HL-60 (cell line): ENCODE measurements around the gene RAB8B.

Experiments used
- TF ChIP-seq, protein P1 (sequence below): IDR thresholded peaks from 2 replicates; pipeline ENCODE4 v1.6.1; 2012; ENCODE audit warnings: low read depth; ENCODE audit not compliant: insufficient replicate concordance
- TF ChIP-seq, protein P2 (sequence below): IDR thresholded peaks from one replicate; pipeline ENCODE4 v1.5.1; 2011; ENCODE audit warnings: low read length, control low read depth, inconsistent platforms; ENCODE audit not compliant: insufficient read depth

DNA sequence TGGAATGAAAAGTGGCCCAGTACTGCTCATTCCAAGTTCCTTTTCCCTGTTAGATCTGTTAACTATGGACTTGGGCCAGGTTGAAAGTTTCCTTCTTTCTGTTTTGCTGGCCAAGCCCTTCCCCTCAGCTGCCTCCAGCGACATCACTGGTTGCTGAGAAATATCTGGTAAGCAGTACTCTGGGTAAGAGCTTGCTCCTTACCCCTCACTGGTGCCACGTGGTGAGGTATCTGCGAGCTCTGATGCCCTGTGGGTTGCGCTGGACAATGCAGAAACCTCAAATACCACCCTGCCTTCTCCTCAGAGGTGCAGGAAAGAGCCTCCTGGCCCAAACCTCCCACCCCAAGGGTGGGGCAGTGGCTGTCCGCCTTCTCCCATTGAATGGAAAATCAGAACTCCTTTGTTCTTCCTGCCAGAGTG, 45.1 kb downstream of the RAB8B start:
- TF ChIP-seq, protein P1, sequence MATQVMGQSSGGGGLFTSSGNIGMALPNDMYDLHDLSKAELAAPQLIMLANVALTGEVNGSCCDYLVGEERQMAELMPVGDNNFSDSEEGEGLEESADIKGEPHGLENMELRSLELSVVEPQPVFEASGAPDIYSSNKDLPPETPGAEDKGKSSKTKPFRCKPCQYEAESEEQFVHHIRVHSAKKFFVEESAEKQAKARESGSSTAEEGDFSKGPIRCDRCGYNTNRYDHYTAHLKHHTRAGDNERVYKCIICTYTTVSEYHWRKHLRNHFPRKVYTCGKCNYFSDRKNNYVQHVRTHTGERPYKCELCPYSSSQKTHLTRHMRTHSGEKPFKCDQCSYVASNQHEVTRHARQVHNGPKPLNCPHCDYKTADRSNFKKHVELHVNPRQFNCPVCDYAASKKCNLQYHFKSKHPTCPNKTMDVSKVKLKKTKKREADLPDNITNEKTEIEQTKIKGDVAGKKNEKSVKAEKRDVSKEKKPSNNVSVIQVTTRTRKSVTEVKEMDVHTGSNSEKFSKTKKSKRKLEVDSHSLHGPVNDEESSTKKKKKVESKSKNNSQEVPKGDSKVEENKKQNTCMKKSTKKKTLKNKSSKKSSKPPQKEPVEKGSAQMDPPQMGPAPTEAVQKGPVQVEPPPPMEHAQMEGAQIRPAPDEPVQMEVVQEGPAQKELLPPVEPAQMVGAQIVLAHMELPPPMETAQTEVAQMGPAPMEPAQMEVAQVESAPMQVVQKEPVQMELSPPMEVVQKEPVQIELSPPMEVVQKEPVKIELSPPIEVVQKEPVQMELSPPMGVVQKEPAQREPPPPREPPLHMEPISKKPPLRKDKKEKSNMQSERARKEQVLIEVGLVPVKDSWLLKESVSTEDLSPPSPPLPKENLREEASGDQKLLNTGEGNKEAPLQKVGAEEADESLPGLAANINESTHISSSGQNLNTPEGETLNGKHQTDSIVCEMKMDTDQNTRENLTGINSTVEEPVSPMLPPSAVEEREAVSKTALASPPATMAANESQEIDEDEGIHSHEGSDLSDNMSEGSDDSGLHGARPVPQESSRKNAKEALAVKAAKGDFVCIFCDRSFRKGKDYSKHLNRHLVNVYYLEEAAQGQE: no peak
- TF ChIP-seq, protein P2, sequence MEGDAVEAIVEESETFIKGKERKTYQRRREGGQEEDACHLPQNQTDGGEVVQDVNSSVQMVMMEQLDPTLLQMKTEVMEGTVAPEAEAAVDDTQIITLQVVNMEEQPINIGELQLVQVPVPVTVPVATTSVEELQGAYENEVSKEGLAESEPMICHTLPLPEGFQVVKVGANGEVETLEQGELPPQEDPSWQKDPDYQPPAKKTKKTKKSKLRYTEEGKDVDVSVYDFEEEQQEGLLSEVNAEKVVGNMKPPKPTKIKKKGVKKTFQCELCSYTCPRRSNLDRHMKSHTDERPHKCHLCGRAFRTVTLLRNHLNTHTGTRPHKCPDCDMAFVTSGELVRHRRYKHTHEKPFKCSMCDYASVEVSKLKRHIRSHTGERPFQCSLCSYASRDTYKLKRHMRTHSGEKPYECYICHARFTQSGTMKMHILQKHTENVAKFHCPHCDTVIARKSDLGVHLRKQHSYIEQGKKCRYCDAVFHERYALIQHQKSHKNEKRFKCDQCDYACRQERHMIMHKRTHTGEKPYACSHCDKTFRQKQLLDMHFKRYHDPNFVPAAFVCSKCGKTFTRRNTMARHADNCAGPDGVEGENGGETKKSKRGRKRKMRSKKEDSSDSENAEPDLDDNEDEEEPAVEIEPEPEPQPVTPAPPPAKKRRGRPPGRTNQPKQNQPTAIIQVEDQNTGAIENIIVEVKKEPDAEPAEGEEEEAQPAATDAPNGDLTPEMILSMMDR: no peak
